ENCODE data around the gene ZNF783. TPM values are rescaled to one million over a fixed set of nuclear protein-coding genes. Genes with fewer than 3 reads are reported as not detected.

Gene ZNF783
- total and polyA plus RNA-seq, 8 donors = 11.5 to 21.9 (median 16.2) TPM

DNA sequence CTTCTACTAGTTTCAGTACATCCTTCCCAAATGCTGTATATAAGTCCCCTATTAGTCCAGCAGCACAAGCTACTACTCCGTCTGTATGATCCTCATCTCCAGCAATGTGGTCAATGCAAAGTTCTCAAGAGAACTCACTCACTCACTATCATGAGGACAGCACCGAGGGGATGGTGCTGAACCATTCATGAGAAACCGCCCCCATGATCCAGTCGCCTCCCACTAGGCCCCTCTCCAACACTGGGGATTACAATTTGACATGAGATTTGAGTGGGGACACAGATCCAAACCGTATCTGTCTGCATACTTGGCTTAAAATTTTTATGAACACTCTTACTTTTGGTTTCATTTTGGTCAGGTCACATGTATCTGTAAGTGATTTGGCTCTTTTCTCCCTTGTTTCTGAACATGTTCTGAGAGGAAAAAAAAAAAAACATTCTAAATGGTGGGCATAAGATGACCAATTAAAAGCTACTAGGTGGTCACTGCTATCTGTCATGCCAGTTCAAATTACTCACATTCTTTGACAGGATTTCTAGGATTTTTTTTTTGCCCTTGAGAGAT, 60.1 kb downstream of the ZNF783 start:
- TF ChIP-seq, protein P1, sequence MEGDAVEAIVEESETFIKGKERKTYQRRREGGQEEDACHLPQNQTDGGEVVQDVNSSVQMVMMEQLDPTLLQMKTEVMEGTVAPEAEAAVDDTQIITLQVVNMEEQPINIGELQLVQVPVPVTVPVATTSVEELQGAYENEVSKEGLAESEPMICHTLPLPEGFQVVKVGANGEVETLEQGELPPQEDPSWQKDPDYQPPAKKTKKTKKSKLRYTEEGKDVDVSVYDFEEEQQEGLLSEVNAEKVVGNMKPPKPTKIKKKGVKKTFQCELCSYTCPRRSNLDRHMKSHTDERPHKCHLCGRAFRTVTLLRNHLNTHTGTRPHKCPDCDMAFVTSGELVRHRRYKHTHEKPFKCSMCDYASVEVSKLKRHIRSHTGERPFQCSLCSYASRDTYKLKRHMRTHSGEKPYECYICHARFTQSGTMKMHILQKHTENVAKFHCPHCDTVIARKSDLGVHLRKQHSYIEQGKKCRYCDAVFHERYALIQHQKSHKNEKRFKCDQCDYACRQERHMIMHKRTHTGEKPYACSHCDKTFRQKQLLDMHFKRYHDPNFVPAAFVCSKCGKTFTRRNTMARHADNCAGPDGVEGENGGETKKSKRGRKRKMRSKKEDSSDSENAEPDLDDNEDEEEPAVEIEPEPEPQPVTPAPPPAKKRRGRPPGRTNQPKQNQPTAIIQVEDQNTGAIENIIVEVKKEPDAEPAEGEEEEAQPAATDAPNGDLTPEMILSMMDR (IDR thresholded peaks at IDR 0.05) = no peak
- intact Hi-C loops (cut with DNase I) = no loop called here
- Histone ChIP-seq H3K4me1 (no peaks in the 10 kb centered on the region), H3K36me3 (no peaks in the 10 kb centered on the region), H3K9me3 (no peaks in the 10 kb centered on the region), H3K27me3 (peaks cover 0 to 8% of the 10 kb centered on the region in 2 donors), H3K4me3 (peak overlapping the region in 1 of 2 donors; percentile 17), H3K27ac (no peak overlapping the region)
- DNase-seq (no peak), ATAC-seq (peak; percentile 27)

DNA sequence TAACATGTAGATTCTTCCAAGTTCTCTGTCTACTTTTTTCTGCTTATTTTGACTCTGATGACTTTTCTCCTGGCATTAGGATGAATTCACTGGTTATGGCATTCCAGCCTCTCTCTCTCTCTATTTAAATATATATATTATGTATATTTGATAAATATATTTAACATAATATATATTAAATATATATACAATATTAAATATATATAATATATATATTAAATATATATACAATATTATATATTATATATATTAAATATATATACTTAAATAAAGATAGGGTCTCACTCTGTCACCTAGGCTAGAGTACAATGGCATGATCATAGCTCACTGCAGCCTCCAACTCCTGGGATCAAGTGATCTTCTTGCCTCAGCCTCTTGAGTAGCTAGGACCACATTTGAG, 60.7 kb downstream of the ZNF783 start:
- peaks cover 0 to 8% of the 10 kb centered on the region in 2 donors for H3K27me3 ChIP-seq
- H3K27ac ChIP-seq = no peak overlapping the region
- ATAC-seq (no peak), DNase-seq (no peak)
- H3K4me3 ChIP-seq = no peak overlapping the region
- TF ChIP-seq, protein P1 (IDR thresholded peaks at IDR 0.05) = no peak
- no peaks in the 10 kb centered on the region for H3K36me3 ChIP-seq
- H3K4me1 ChIP-seq = no peaks in the 10 kb centered on the region
- intact Hi-C loops (cut with DNase I) = no loop called here
- no peaks in the 10 kb centered on the region for H3K9me3 ChIP-seq

DNA sequence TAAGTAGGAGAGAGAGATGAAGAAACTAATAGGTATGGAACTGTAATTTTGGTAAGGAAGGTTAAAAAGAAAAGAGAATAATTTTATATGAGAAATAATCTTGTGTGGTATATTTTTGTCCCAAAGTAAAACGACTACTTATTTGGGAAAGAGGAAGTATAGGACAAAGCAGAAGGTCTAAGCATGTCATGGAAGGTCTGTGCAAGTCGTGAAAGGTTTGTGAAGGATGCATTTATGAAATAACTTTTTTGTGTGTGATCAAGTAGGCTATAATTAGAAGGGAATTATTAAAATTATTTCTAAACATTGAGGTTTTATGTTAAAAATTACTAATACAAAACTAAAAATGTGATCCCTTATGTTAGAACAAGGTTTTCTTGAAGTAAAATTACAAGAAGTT, 63.3 kb downstream of the ZNF783 start:
- ATAC-seq = no peak
- Histone ChIP-seq H3K4me1 (no peaks in the 10 kb centered on the region), H3K9me3 (no peaks in the 10 kb centered on the region), H3K4me3 (no peak overlapping the region), H3K27ac (no peak overlapping the region), H3K27me3 (no peaks in the 10 kb centered on the region), H3K36me3 (no peaks in the 10 kb centered on the region)
- intact Hi-C loops (cut with DNase I) = no loop called here
- TF ChIP-seq, protein P1 (IDR thresholded peaks at IDR 0.05) = no peak
- DNase-seq = no peak

DNA sequence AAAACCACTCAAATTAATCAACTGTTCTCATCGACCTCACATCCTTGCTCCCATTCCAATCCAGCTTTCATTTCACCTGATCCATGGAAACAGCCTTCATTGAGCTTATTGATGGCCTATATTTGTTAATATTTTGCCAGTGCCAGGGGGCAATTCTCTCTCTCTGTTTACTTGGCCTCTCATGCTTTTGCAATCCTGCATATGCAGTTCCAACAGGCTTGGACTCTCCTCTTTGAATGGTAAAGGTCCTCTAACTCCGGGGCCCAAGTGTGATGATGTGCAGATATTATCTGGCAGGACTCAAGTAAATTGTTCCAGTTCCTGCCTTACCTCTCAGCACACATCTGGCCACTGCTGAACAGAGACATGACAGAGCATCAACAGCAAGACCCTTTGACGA, 67.3 kb downstream of the ZNF783 start:
- ATAC-seq (no peak), DNase-seq (no peak)
- Histone ChIP-seq H3K36me3 (no peaks in the 10 kb centered on the region), H3K27ac (no peak overlapping the region), H3K4me1 (no peaks in the 10 kb centered on the region), H3K27me3 (no peaks in the 10 kb centered on the region), H3K9me3 (no peaks in the 10 kb centered on the region), H3K4me3 (no peak overlapping the region)
- TF ChIP-seq, protein P1 (IDR thresholded peaks at IDR 0.05) = no peak
- intact Hi-C loops (cut with DNase I) = no loop called here

DNA sequence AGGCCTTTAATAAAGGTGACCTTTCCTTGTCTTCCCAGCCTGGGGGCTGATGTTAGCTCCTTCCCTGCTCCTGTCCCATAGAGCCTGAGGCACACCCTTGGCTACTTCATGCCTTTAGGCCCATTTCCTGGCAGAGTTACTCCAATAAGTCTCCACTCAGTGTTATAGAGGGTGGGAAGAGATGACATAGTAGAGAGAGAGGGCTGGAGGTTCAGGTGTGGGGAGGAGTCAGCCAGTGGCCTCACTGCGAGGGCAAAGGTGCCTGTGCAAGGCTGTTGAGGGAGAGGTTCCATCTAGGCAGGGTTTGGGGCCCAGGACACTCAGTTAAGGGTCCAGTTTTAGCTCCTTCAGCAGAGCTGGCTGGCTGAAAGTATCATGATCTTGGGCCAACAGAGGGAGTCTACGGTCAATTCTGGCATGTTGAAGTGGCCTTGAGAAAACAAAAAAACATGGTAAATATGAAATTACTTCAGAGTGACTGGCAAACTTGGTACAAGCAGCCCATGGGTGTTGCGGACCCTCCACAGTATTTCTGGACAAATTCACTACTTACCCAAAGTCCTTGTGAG, 67.9 kb downstream of the ZNF783 start:
- TF ChIP-seq, protein P1 (IDR thresholded peaks at IDR 0.05) = no peak
- ATAC-seq (no peak), DNase-seq (no peak)
- Histone ChIP-seq H3K27me3 (no peaks in the 10 kb centered on the region), H3K9me3 (no peaks in the 10 kb centered on the region), H3K27ac (no peak overlapping the region), H3K4me3 (no peak overlapping the region), H3K4me1 (no peaks in the 10 kb centered on the region), H3K36me3 (no peaks in the 10 kb centered on the region)
- intact Hi-C loops (cut with DNase I) = no loop called here
